OCI-LY7 (cell line): ENCODE results near the gene LRRC34.

Source experiments
- CTCF ChIP-seq: fragments of 200-600 bp; sonication (generic); conservative IDR thresholded peaks from 2 replicates; pipeline ENCODE4 v1.5.1; 2014; ENCODE audit warnings: mild to moderate bottlenecking, antibody characterized with exemption, low read length, moderate library complexity, mixed read lengths
- EZH2phosphoT487 ChIP-seq: fragments of 200-600 bp; sonication (generic); IDR thresholded peaks from 2 replicates; pipeline ENCODE4 v1.6.1; 2018; ENCODE audit warnings: low read depth, borderline replicate concordance, mild to moderate bottlenecking, mixed run types, antibody characterized with exemption, low read length, moderate library complexity, mixed read lengths

GRCh38 chr3:169781209-169781855 is 31.4 kb downstream of the LRRC34 start:
- TF ChIP-seq CTCF (no peak), EZH2phosphoT487 (no peak)
